Measurements from ENCODE around the gene PFN1. TPM values are rescaled to one million over a fixed set of nuclear protein-coding genes. Genes with fewer than 3 reads are reported as not detected.

PFN1 gene
- total and polyA plus RNA-seq, 10 of the 15 experiments (the other 5 are each of a cell fraction or from before 2014, with no cell fraction given) = 154 to 3,892 (median 1,918) TPM

DNA sequence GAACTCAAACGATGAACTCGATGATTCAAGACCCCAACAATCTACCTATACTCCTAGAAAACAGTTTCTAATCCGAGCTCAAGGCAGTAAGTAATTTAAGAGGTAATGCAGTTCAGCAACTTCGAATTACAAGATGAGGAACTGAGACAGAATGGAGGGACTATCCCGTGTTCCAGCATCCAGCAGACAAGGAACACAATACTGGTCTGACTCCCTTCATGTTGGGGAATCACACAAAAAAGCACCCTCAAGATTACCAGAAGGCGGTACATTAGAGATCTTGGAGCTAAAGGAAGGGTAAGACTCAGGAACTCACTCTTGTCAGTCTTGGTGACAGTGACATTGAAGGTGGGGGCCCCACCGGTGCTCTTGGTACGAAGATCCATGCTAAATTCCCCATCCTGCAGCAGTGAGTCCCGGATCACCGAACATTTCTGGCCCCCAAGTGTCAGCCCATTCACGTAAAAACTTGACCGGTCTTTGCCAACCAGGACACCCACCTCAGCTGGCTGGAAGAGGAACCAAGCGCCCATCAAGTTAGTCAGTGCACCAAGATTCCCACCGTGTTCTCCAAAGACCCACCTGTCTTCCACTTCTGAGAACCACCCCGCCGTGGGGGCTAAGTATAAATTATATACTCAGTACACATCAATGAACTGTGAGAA lies 1.9 kb downstream of the PFN1 start:
- in situ Hi-C loops (cut with MboI) = no loop called here
- Histone ChIP-seq H3K79me2 (ENCODE audit: control insufficient read depth, insufficient read depth, low read length) (peaks cover 82% of the 10 kb centered on the region), H3K36me3 (ENCODE audit: control insufficient read depth in 2 of 2, insufficient read depth in 2 of 2, low read length in 1 of 2) (peaks cover 20 to 22% of the 10 kb centered on the region in 2 experiments), H3K4me1 (ENCODE audit: control insufficient read depth, insufficient read depth, low read length) (peaks cover 48% of the 10 kb centered on the region), H4K20me1 (ENCODE audit: control insufficient read depth, insufficient read depth) (peaks cover 5% of the 10 kb centered on the region), H3K27me3 (replicated peaks in 1 of 2; ENCODE audit: control insufficient read depth in 2 of 2, insufficient read depth in 2 of 2, low read length in 1 of 2) (no peaks in the 10 kb centered on the region), H3K9me3 (replicated peaks; ENCODE audit: control insufficient read depth, insufficient read depth, low read length) (no peaks in the 10 kb centered on the region), H2AFZ (ENCODE audit: control insufficient read depth, low read depth, low read length) (no peak overlapping the region), H3K9ac (ENCODE audit: control insufficient read depth, insufficient read depth, low read length) (peak overlapping the region; percentile 100), H3K27ac (ENCODE audit: control insufficient read depth, insufficient read depth) (peak overlapping the region; percentile 100), H3K4me2 (ENCODE audit: control insufficient read depth, insufficient read depth) (peak overlapping the region; percentile 55), H3K4me3 (peak overlapping the region; percentile 96)
- POLR2A ChIA-PET = interaction anchor here (0.6 to 17.5 kb wide), 3 partner anchors 19 to 51 kb away, joined by 3 to 272 read pairs (median 5); partner anchors contain the start of genes INCA1, KIF1C and SPAG7
- no peak for FAIRE-seq
- intact Hi-C loops (cut with micrococcal nuclease; ENCODE audit: unreplicated experiment) = no loop called here
- TSS peak; percentile 81 for BruUV-seq (replicated peaks)
- no peak for ATAC-seq
- no peak for DNase-seq (ENCODE audit: low read depth, low spot score)
- CTCF ChIA-PET = interaction anchor here (1.2 to 3.3 kb wide), 3 partner anchors 20 to 115 kb away, joined by 3 to 13 read pairs (median 12); partner anchors contain the start of gene SPAG7
- SMC1A ChIA-PET (ENCODE audit: uncharacterized antibody, unreplicated experiment) = interaction anchor here (1.2 to 7.1 kb wide), 4 partner anchors 11 to 40 kb away, joined by 3 to 50 read pairs (median 5); partner anchors contain the start of gene SPAG7
- RAD21 ChIA-PET (ENCODE audit: unreplicated experiment) = interaction anchor here (9.8 kb wide), 1 partner anchor 19 kb away, joined by 73 read pairs; the partner anchor contains the start of gene SPAG7
- WGBS (ENCODE audit: insufficient coverage, insufficient replicate concordance, low lambda C conversion rate, missing lambda C conversion rate) = under 1% methylated on average over 16 of the region's 16 CpGs
- TF ChIP-seq ZNF274 (IDR thresholded peaks at IDR 0.05; ENCODE audit: insufficient read depth, insufficient read length) (no peak), MYB (IDR thresholded peaks at IDR 0.05; ENCODE audit: borderline replicate concordance, low read depth, low read length) (no peak), CHD2 (IDR thresholded peaks at IDR 0.05; ENCODE audit: borderline replicate concordance, low read depth, low read length) (no peak), IKZF1 (conservative IDR thresholded peaks at IDR 0.05) (peak; percentile 73), RELA (IDR thresholded peaks at IDR 0.05; ENCODE audit: borderline replicate concordance, partially characterized antibody) (peak; percentile 57), LARP7 (IDR thresholded peaks at IDR 0.05) (0 out of 2 replicates have a peak, but pooled peaks have one; percentile 28), SRF (IDR thresholded peaks at IDR 0.05; ENCODE audit: low read depth in 2 of 2, low read length in 2 of 2) (no peak), YY1 (IDR thresholded peaks at IDR 0.05; ENCODE audit: low read depth, low read length) (0 out of 2 replicates have a peak, but pooled peaks have one; percentile 7), ZBED1 (IDR thresholded peaks at IDR 0.05; ENCODE audit: borderline replicate concordance) (0 out of 2 replicates have a peak, but pooled peaks have one; percentile 20), IKZF2 (IDR thresholded peaks at IDR 0.05) (peak; percentile 74 to 83; a peak in 3 of 4 replicates), CBX3 (IDR thresholded peaks at IDR 0.05; ENCODE audit: borderline replicate concordance, low read depth) (no peak), JUND (IDR thresholded peaks at IDR 0.05; ENCODE audit: low read depth, low read length) (no peak), EED (IDR thresholded peaks at IDR 0.05; ENCODE audit: low read depth) (peak; percentile 73; the same call in 1 of the 2 replicates), IRF4 (IDR thresholded peaks at IDR 0.05; ENCODE audit: low read depth, low read length) (peak; percentile 71)
- TF ChIP-seq, protein P1, sequence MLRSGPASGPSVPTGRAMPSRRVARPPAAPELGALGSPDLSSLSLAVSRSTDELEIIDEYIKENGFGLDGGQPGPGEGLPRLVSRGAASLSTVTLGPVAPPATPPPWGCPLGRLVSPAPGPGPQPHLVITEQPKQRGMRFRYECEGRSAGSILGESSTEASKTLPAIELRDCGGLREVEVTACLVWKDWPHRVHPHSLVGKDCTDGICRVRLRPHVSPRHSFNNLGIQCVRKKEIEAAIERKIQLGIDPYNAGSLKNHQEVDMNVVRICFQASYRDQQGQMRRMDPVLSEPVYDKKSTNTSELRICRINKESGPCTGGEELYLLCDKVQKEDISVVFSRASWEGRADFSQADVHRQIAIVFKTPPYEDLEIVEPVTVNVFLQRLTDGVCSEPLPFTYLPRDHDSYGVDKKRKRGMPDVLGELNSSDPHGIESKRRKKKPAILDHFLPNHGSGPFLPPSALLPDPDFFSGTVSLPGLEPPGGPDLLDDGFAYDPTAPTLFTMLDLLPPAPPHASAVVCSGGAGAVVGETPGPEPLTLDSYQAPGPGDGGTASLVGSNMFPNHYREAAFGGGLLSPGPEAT (IDR thresholded peaks at IDR 0.05; ENCODE audit: low read depth) = peak; percentile 69
- TF ChIP-seq, protein P2, sequence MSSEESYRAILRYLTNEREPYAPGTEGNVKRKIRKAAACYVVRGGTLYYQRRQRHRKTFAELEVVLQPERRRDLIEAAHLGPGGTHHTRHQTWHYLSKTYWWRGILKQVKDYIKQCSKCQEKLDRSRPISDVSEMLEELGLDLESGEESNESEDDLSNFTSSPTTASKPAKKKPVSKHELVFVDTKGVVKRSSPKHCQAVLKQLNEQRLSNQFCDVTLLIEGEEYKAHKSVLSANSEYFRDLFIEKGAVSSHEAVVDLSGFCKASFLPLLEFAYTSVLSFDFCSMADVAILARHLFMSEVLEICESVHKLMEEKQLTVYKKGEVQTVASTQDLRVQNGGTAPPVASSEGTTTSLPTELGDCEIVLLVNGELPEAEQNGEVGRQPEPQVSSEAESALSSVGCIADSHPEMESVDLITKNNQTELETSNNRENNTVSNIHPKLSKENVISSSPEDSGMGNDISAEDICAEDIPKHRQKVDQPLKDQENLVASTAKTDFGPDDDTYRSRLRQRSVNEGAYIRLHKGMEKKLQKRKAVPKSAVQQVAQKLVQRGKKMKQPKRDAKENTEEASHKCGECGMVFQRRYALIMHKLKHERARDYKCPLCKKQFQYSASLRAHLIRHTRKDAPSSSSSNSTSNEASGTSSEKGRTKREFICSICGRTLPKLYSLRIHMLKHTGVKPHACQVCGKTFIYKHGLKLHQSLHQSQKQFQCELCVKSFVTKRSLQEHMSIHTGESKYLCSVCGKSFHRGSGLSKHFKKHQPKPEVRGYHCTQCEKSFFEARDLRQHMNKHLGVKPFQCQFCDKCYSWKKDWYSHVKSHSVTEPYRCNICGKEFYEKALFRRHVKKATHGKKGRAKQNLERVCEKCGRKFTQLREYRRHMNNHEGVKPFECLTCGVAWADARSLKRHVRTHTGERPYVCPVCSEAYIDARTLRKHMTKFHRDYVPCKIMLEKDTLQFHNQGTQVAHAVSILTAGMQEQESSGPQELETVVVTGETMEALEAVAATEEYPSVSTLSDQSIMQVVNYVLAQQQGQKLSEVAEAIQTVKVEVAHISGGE (CRISPR knock-in tag; IDR thresholded peaks at IDR 0.05) = 0 out of 2 replicates have a peak, but pooled peaks have one; percentile 16

Measured in GM12878 (cell line).